GM19035 (cell line): Measurements from ENCODE around the gene PARVB.

Source experiments
- ATAC-seq: cut with Tn5 transposase; IDR thresholded peaks from one replicate; pipeline ENCODE4 v1.9.1; 2021; ENCODE audit not compliant: unreplicated experiment

The PARVB gene

DNA sequence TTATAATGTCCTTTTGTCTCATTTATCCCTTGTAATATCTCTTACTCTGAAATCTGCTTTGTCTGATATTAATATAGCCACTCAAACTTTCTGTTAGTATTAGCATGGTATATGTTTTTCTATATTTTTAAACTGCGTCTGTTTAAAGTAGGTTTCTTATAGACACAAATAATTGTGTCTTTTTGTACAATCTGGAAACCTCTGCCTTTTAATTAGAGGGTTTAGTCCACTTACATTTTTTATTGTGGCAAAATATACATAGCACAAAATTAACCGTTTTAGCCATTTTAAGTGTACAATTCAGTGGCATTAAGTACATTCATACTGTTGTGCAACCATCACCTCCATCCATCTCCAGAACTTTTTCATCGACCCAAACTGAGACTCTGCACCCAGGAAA, 185.2 kb downstream of the PARVB start:
- ATAC-seq, result no peak

DNA sequence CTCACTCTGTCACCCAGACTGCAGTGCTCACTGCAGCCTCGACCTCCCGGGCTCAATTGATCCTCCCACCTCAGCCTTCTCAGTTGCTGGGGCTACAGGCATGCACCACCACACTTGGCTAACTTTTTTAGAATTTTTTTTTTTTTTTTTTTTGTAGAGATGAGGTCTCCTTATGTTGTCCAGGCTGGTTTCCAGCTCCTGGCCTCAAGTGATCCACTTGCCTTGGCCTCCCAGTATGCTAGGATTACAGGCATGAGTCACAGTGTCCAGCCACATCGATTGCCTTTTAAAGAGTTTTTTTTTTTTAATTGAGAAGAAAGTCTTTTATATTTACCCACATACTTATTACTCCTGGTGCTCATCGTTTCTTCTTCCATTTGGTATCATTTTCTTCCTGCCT, 186.6 kb downstream of the PARVB start:
- no peak for ATAC-seq

DNA sequence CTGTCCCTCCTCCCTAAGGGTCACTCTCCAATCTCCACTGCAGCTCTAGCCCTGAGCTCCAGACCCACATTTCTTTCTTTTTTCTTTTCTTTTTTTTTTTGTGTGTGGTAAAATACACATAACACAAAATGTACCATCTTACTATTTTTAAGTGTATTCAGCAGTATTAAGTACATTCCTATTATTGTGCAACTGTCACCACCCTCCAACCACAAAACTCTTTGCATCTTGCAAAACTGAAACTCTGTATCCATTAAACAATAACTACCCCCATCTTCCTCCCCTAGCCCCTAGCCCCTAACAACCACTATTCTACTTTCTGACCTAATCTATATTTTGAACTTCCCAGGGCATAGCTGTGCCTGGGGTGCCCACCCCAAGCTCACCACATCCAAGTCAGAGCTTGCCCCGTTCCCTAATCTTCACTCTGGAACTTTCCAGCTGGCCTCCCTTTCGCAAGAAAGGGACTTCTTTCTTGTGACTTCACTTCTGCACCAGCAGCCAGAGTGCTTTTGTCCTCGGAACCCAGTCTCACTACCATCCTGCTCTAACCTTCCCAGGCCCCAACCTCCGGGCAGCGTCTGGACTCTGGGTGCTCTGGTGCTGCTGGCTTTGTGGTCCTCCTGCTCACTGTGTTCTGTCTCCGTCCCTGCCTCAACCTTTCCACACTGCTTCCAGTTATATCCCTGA, 187.3 kb downstream of the PARVB start:
- ATAC-seq, result no peak

DNA sequence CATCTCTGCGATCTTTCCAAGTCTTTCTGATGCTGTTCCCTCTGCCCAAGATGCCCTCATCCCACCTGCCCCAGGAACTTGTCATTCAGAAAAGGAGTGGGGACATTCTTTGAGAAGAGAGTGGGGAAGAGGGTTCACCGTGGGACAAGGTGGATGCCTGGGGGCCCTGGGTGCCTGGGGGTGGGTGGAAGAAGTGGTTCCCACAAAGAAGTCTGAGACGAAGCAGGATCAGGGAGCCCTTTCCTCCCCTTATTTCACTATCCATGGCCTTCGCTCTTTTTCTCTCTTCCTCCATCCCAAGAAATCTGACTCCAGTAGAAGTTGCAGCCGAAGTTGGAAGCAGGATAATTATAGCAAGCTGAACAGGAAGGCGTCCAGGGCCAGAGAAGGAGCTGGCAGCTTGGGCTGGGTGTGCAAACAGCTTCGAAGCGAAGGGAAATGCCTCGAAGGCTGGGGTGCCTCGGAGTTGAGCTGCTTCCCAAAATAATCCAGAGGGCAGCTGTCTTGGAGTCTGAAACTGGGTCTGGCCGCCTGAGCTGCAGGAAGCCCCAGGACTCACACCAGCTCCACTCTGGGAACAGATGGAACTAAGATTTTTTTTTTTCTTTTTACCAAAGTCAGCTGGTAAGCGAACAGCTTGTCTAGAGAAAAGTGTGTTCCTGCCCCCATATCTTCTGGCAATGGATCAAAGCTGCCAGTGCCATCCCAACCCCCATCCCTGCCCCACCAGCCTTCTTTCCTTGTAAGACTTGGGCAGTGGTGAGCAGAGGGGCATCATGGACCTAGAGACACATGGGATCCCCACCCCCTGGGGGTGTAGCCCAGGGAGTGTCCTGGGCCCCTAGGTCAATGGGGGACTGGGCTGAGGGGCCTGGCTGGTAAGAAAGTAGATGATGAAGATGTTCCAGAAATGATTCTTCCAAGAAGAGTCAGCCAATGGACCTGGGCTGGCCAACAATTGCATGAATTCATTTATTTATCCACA, 188.1 kb downstream of the PARVB start:
- ATAC-seq, result no peak

DNA sequence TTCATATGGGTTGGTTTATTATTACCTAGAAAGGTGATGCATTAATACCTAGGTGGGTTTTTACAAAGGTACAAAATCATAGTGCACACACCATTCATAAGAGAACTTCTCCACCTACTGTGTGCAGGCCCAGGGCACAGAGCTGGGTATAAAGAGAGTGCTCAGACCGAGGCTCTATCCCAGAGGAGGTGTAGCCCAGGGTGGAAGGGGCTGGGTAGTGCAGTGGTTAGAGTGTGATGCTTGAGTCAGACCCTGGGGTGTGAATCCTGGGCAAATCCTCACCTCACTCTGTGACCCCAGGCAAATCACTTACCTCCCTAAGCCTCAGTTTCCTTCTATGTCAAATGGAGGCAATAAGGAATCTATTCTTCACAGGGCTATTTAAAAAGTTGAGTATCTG, 188.8 kb downstream of the PARVB start:
- no peak for ATAC-seq

DNA sequence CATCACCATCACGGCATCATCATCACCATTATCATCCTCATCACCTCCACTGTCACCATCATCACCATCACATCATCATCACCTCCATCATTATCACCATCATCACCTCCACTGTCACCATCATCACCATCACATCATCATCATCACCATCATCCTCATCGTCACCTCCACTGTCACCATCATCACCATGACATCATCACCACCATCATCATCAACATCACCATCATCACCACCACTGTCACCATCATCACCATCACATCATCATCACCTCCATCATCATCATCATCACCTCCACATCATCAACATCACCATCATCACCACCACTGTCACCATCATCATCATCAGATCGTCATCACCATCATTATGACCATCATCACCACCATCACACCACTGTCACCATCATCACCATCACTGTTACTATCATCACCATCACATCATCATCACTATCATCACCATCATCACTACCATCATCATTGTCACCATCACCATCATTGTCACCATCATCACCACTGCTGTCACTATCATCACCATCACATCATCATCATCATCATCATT, 189.5 kb downstream of the PARVB start:
- ATAC-seq, result no peak

DNA sequence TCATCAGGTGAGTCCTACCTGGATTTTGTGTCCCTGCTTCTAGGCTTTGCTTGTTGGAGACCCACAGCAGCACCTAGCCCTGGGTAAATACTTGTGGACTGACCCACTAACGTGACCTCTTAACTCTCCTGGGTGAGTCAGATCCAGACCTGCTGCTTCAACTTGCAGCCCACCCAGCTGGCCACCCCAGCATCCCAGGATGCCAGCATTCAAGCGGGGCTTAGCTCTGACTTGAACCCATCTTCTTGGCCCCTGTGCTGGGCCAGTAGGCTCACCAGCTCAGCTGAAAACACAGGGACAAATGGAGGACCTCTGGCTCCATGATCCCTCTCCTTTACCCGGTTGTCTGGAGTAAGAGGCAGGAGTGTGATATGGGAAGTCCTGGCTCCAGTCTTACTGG, 190.1 kb downstream of the PARVB start:
- ATAC-seq, result no peak

DNA sequence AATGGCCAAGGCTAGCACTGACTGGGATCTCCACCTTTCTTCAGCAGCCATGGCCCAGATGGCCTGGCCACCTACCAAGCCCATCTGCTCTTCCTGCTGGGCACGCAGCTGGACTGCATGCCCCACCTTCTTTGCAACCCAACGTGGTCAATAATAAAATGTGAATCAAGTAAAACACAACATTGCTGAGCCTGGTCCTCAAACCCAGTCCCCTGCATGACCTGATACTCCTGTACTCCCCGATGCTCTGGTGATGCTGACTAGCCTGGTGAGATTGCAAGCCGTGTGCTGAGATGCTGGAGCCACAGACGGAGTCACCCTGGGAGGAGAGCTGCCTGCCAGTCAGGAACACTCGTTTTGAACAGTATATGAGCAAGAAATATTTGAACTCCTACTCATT, 190.7 kb downstream of the PARVB start:
- ATAC-seq, result no peak

DNA sequence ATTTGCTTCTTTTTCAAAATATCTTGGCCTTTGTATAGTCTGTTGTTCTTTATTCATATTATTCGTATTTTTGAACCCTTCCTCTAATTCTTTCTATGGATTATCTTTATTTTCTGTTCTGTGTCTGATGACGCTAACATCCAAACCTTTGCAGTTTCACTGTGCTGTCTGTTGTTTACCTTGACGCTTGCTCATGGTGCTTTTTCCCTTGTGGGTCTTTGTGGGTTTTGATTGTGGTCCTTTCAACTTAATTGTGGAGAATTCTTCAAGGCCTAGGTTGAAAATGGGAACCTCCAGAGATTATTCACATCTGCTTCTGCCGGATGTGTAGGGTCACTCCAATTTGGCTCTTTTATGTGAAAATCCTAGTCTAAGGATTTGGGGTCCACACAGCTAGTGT, 191.2 kb downstream of the PARVB start:
- no peak for ATAC-seq

DNA sequence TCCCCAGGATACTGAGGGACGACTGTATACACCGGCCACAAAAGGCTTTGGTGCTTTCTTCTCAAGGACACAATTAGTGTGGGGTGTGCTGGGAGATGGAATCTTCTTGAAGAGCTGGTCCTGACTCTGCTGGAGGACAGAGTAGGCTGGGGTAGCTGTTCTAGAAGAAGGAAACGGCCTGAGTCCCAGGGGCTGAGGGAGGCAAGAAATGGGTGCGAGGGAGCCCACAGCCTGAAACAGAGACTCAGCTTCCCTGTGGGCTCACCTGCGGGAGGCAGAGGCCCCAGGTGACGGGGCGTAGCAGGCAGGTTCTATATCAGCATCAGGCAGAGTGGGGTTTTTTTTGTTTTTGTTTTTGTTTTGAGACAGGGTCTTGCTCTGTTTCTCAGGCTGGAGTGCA, 193.2 kb downstream of the PARVB start:
- no peak for ATAC-seq

DNA sequence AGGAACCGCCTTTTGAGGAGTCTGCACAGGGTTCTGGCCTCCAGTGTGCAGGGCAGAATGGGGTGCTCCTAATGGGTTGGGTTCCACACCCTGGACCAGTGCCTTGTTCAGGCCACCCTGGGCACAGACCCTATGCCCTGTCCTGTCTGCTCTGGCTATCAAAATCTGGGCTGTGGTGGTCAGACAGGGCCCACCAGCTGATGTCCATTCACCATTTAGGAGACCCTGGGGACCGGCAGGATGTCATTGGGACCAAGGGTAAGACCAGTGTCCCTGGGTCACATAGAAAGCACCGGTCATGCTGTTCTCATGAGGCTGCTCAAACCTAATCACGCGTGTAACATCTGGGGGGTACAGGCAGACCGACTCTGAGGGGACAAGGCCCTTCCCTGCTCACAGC, 194.0 kb downstream of the PARVB start:
- ATAC-seq, result no peak

DNA sequence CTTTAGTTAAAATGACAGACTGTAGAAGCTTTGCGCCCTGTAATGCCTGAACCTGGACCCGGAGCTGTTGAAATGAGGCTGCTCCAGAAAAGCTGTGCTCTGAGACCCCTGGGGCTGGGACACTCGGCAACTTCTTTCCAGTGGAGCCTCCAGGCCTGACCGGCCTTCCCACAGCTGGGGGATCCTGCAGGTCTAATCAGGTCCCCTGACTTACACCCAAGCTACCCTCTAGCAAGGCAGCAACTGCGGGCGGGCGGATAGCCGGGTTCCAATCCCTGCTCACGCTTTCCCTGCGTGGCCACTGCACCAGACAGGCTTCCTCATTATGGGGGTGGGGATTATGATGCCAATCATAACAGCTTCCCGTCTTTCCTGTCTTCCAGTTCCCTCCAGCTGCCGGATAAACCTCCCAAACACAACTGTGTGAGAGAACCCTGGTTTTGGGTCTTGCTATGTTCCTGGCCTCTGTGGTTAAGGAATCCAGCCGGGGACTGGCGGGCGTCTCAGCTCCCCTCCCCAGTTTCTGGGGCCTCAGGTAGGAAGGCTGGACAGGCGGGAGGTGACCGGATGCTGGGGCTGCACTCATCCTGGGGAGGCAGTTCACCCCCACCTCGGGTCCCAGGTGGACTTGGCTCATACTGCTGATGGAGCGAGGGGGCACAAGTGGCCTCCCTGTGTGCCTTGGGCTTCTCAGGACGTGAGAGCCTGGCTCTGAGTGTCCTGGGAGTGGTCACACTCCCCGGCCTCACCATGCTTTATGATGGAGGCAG, 195.2 kb downstream of the PARVB start:
- no peak for ATAC-seq

DNA sequence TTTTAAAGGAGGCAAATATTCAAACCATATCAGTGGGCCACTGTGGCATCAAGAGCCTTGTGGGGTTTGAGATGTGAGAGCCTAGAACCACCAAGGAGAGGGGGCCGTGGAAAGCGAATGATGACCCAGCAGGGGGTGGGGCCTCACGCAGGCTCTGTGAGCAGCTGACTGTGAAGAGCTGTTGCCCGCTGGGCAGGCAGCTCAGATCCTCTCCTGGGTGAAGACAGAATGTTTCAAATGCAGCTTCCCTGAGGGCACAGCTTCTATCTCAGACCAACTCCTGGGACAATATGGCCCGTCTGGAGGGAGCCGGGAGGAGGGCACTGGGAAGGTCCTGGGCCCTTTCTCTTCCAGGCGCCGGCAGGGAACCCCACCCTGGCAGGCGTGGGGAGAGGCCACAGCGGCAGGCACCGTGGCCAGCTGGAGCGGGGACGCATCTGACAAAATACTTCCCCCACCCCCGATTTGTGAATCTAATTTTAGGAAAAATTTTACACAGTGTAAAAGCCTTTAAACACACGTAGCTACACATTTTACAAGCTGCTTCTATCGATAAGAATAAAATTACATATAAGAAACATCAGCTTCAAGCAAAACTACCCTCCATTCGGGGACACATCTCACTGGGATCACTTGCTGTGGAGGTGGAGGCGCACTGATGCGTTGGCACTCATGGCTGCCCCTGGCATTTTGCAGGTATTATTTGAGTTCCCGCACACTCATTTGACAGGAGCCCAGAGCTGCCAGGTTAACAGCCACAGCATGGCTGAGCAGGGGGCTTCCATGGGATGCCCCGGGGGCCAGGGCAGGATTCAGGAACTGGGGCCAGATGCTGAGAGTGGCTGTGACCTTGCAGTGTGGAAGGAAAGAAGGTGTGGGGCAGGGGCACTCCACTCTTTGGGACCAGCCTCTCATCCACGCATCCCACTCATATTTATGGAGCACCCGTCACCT, 196.9 kb downstream of the PARVB start:
- no peak for ATAC-seq

DNA sequence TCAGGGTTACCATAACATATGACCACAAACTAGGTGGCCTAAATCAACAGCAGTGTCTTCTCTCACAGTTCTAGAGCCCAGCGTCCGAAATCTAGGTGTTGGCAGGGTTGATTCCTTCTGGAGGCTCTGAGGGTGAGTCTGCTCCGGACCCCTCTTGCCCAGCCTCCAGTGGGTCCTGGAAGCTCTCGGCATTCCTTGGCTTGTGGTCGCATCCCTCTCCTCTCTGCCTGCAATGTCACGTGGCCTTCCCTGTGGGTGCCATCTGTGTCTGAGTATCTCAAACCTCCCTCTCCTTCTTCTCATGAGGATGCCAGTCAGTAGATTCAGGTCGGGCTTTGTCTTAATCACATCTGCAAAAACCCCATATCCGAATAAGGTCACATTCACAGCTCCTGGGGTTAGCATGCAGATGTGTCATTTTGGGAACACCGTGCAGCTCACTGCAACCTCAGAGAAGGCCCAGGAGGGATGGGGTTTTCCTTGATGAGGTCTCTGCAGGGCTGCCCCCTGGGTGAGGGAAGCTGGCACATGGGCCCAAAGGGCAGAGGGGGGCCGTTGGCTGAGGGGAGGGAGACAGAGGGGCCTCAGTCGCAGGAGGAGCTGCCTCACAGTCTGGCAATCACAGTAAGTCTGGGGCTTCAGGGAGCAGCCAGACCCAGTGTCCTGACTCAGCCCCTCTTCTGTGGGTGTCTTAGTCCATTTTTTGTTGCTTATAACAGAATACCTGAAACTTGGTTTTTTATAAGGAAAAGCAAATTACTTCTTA, 197.8 kb downstream of the PARVB start:
- no peak for ATAC-seq
